ENCODE data around the gene TSC2.
"Not testable (repeated sequence)": the region's sequence is repeated elsewhere in the genome, so short reads cannot be mapped to it uniquely, and the experiment has no call there.

Gene TSC2

GRCh38 chr16:2125609-2126008, 77.8 kb downstream of the TSC2 start:
- not testable (repeated sequence) for DNase-seq

GRCh38 chr16:2126161-2126743, 78.5 kb downstream of the TSC2 start:
- DNase-seq: not testable (repeated sequence)

GRCh38 chr16:2126928-2127556, 79.3 kb downstream of the TSC2 start:
- DNase-seq: not testable (repeated sequence)

GRCh38 chr16:2127630-2128280, 80.0 kb downstream of the TSC2 start:
- peak; percentile 31 for DNase-seq

- not testable (repeated sequence) for DNase-seq
Measured at GRCh38 chr16:2129251-2129650, 81.5 kb downstream of the TSC2 start.

- not testable (repeated sequence) for DNase-seq
Measured at GRCh38 chr16:2129890-2130447, 82.2 kb downstream of the TSC2 start.

- DNase-seq: not testable (repeated sequence)
Measured at GRCh38 chr16:2133797-2134196, 86.0 kb downstream of the TSC2 start.

GRCh38 chr16:2135071-2135470, 87.3 kb downstream of the TSC2 start:
- DNase-seq: not testable (repeated sequence)

- peak; percentile 98 for DNase-seq
Measured at GRCh38 chr16:2135770-2136490, 88.1 kb downstream of the TSC2 start, which contains the start of gene PKD1. Gene PKD1, minus strand, starts transcription at chr16:2135898. Its CDS starts 209 bp downstream, at chr16:2135689.
